ENCODE results near the gene ATP1B1.
A peak's percentile ranks its signal among the peaks of the same experiment; 100 is the strongest.

ATP1B1 gene

GRCh38 chr1:169106095-169106920, at the start of gene ATP1B1:
Gene ATP1B1, plus strand, starts transcription at chr1:169106690. Its CDS starts 140 bp downstream, at chr1:169106830.
- peak; percentile 98 for DNase-seq

- no peak for DNase-seq
Measured at GRCh38 chr1:169059421-169059820, 47.1 kb upstream of the ATP1B1 start.

- DNase-seq = peak; percentile 82
Measured at GRCh38 chr1:169060043-169060722, 46.3 kb upstream of the ATP1B1 start.

GRCh38 chr1:169060919-169061639, 45.4 kb upstream of the ATP1B1 start:
- DNase-seq = no peak

- DNase-seq = peak; percentile 19
Measured at GRCh38 chr1:169062152-169062551, 44.3 kb upstream of the ATP1B1 start.

GRCh38 chr1:169064103-169064502, 42.4 kb upstream of the ATP1B1 start:
- DNase-seq = no peak

GRCh38 chr1:169070547-169070946, 35.9 kb upstream of the ATP1B1 start:
- DNase-seq = no peak

GRCh38 chr1:169070958-169071357, 35.5 kb upstream of the ATP1B1 start:
- DNase-seq = no peak

GRCh38 chr1:169072945-169073725, 33.4 kb upstream of the ATP1B1 start:
- peak; percentile 87 for DNase-seq

- peak; percentile 56 for DNase-seq
Measured at GRCh38 chr1:169078163-169078883, 28.2 kb upstream of the ATP1B1 start.

GRCh38 chr1:169081503-169082123, 24.9 kb upstream of the ATP1B1 start:
- peak; percentile 8 for DNase-seq

GRCh38 chr1:169085911-169086310, 20.6 kb upstream of the ATP1B1 start:
- DNase-seq = no peak

GRCh38 chr1:169086603-169087455, 19.7 kb upstream of the ATP1B1 start:
- peak; percentile 93 for DNase-seq

- no peak for DNase-seq
Measured at GRCh38 chr1:169087876-169088275, 18.6 kb upstream of the ATP1B1 start.

GRCh38 chr1:169089776-169090175, 16.7 kb upstream of the ATP1B1 start:
- peak; percentile 16 for DNase-seq

GRCh38 chr1:169090308-169090899, 16.1 kb upstream of the ATP1B1 start:
- peak; percentile 34 for DNase-seq

- no peak for DNase-seq
Measured at GRCh38 chr1:169090900-169091311, 15.6 kb upstream of the ATP1B1 start.

- no peak for DNase-seq
Measured at GRCh38 chr1:169091480-169091941, 15.0 kb upstream of the ATP1B1 start.

- DNase-seq = no peak
Measured at GRCh38 chr1:169092399-169092798, 14.1 kb upstream of the ATP1B1 start.
